ENCODE measurements around the gene WNT5A.

The WNT5A gene

DNA sequence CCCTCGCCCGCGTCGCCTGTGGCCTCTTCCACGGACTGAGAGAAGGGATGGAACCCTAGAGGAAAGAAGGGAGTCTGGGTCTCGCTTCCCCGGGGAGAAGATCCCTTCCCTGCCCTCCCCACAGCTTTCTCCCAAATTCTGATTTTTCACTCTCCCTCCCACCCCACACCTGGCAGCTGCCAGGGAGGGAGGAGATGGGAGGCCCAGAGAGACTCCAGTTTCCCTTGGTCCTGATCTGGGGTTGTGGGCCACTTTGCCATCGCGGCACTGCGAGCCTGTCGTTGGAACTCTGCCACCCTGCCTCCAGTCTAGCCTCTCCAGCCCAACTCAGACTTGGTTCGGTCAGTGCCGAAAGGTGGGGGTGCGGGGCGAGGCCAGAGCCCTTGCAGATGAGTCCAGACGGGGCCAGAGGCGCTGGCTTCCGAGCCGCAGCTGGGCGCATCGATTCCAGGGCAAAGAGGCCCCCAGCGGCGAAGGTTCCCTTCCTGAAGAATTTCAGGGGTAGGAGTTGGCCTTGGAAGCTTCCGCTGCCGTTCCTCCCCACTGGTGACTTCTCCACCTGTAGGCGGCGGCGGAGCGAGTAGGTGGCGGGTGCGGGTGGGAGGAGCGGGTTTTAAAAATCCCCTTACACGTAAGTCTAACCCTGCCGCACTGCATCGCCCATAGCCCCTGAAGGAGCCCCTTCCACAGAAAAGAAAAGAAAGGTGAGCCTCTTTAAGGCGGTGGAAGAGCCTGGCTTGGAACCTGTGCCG is 5.2 kb downstream of the WNT5A start:
- DNase-seq (ENCODE audit: low read depth), result no peak

- DNase-seq (ENCODE audit: low read depth), result no peak
These were observed 6.0 kb downstream of the WNT5A start for GRCh38 chr3:55480911-55481743.

DNA sequence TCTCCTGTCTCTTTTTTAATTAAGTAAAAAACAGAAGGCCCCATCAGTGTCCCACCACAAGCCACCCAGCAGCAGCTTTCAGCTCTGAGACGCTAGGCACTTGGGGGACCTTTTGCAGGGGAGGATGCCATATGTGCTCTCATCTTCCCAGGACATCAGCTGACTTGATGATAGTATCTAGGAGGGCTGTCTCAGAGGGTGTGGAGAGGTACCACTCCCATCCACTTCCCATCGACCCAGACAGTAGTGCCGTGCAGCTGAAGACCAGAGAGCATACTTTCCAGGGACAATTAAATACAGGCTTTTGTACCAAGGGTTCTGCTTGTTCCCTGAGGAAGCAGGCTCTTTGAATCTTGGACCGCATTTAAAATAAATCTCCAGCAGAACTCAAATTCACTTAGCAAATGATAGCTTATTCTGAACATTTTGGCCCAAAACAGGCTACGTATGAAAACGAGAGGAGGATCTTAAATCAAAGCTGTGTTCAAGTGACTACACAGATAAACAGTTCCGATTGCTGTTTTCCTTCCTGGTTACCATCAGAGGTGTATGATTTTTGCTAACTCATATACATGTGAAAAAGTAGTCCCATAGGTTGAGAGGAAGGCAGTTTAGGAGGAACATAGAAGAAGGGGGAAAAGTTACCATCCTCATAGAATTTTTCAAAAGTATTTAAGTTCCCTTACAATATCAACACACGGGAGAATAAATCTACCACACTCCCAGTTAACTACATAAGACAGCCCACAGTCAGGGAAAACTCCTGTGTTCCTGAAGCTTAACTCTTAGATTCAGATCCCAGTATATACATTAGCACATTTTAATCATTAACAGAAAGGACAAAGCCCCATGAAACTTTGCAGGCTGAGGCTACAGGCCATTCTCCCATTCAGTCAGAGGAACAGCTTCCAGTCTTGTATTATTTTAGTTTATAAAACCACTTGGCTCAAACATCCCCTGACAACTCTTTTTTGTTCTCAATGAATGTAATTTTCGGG is 9.5 kb downstream of the WNT5A start:
- no peak for DNase-seq (ENCODE audit: low read depth)

- no peak for DNase-seq (ENCODE audit: low read depth)
These were observed 10.6 kb downstream of the WNT5A start for GRCh38 chr3:55476515-55476914.

GRCh38 chr3:55474213-55474632 is 12.9 kb downstream of the WNT5A start:
- DNase-seq (ENCODE audit: low read depth), result no peak

DNA sequence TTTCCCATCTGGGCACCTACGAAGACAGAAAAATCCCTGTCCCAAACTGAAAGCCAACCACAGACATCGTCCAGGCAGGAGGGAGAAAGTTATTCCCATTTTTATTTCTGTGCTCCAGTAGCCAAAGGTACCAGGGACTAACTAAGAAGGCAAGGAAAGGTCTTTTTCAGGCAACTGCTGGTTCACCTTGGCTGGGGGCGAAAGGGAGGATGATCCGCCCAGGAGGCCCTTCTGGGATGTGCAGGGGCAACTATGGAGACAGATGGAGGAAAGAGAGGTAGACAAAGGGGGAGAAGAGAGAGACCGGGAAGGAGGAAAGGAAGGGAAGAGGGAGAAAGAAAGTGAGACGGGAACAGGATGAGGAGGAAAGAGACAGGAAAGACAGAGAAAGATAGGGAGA is 13.3 kb downstream of the WNT5A start:
- no peak for DNase-seq (ENCODE audit: low read depth)

DNA sequence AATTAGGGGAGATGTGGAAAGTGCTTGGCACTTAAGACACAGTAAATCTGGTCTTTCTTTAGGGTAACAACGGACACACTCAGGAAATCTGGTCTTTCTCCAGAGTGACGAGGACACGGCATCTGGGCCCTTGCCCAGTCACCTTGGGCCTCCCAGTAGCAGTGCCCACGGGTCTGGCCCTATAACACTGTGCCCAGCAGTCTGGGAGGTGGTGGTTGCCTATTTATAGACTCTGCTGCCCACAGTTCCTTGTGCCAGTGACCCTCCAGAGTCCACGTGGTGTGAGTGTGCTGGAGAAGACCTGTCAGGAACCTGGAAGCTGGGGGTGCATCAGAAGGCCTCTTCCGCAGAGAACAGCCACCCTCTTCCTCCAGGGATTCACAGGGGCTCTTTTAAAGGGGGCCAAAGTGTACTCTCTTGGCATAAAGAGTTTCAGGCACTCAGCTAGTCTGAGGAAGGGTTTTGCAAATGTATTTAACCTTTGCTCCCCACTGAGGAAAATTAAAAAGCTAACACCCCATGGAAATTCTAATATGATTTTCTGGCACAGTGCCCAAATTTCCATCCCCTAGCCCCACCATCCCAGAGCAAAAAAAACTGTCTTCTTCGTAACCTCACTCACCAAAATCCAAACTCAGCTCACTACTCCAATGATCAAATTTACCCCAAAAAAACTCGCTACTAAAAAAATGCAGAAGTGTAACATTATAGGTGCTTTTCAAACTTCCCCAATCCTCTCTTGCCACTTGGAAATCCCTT is 15.4 kb downstream of the WNT5A start:
- DNase-seq (ENCODE audit: low read depth), result no peak

DNA sequence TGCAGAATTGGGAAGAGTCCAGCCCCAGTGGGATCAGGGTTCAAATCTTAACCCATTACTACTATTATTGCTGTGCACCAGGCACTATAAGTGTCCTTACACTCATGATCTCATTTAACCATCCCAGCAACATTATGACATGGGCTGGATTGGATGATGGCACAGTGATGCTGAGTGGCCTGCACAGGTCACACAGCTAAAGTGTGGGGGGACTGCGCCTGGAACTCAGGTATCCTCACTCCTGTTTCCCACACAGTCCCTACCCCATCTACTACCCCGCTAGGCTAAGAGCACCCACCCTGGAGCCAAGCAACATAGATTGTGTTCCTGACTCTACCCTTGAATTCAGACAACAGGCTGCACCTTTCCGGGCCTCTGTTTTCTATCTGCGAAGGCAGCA is 16.0 kb downstream of the WNT5A start:
- no peak for DNase-seq (ENCODE audit: low read depth)

DNA sequence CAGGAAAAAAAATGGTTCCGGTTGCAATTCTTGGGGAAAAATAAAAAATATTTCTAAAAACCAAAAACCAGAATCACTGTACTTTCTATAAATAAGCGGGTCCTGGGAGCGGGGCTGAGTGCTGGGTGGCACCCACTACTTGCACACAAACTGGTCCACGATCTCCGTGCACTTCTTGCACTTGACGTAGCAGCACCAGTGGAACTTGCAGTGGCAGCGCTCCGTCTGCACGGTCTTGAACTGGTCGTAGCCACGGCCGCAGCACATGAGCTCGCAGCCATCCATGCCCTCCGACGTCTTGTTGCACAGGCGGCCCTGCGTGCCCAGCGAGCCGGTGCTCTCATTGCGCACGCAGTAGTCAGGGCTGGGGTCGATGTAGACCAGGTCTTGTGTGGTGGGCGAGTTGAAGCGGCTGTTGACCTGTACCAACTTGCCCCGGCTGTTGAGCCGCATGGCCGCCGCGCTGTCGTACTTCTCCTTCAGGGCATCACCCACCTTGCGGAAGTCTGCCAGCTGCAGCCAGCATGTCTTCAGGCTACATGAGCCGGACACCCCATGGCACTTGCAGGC is 17.1 kb downstream of the WNT5A start:
- no peak for DNase-seq (ENCODE audit: low read depth)

DNA sequence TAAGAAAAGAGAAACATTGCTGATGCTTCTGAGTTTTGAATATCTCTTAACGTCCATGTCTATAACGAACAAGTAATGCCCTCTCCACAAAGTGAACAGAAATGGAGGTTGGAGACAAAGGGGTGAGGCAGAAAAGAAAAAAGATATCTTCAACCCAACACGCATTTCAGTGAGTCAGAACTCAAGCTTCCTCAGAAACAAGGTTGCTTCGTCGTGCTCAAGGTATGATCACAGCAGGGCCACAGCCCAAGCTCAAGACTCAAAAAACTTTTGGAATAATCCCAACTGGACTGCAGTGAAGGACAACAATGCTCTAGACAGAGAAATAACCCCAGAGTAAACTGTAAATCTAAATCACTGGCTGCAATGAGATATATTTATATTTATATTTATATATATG is 18.9 kb downstream of the WNT5A start:
- no peak for DNase-seq (ENCODE audit: low read depth)

- DNase-seq (ENCODE audit: low read depth), result no peak
These were observed 20.0 kb downstream of the WNT5A start for GRCh38 chr3:55467099-55467498.

GRCh38 chr3:55466526-55466925 is 20.6 kb downstream of the WNT5A start:
- no peak for DNase-seq (ENCODE audit: low read depth)

GRCh38 chr3:55461896-55462295 is 25.2 kb downstream of the WNT5A start:
- no peak for DNase-seq (ENCODE audit: low read depth)

DNA sequence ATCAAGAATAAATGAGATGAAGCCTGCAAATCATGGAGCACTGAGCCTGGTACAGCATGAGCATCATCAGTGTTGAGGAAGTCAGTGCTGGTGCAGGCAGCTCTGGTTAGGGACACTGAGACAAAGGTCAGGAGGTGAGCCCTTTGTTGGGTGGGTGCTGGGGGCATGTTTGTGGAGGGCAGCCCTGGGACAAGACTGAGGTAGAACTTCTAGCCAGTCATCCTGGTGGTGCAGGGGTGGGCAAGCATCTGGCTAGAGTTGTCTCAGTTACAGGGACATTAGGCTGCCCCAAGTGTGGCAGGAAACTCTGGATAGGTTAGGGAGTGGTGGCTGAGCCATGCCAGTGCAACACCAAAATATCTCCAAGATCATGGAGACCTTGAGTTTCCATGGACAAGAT is 27.3 kb downstream of the WNT5A start:
- DNase-seq (ENCODE audit: low read depth), result no peak

- no peak for DNase-seq (ENCODE audit: low read depth)
These were observed 28.8 kb downstream of the WNT5A start for GRCh38 chr3:55458181-55458790.

DNA sequence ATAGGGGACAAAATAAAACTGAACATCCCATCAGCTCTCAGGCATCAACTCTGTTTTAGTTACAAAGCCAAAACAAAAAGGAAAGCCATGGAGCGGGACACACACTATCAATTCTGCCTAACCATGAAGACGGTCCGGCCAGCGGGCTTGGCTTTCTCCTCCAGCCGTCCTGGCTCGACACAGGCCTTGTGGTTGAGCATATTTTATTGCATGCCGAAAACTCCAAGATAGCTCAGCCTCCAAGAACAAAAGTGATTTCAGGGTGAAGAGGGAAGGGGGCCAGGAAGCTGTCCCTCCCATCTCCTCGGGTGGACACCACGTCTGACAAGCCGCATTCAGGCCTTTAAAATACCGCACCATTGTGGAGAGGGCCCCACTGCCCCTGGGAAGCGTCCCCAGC is 31.2 kb downstream of the WNT5A start:
- DNase-seq (ENCODE audit: low read depth), result no peak

DNA sequence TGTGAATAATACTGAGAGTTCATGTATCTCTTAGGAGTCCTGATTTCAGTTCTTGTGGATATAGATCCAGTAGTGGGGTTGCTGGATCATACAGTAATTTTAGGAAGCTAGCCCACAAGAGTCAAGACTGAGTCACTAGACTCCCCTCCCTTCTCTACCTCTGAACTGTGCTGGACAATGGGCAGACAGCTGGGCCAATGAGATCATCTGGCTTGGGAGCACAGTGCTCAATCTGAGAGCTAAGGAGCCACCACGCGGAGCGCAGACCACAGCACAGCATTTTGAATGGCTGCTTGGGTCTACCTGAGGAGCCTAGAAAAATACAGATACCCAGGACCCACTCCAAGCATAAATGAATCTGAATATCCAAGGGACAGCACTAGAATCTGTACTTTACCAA is 32.5 kb downstream of the WNT5A start:
- no peak for DNase-seq (ENCODE audit: low read depth)

DNA sequence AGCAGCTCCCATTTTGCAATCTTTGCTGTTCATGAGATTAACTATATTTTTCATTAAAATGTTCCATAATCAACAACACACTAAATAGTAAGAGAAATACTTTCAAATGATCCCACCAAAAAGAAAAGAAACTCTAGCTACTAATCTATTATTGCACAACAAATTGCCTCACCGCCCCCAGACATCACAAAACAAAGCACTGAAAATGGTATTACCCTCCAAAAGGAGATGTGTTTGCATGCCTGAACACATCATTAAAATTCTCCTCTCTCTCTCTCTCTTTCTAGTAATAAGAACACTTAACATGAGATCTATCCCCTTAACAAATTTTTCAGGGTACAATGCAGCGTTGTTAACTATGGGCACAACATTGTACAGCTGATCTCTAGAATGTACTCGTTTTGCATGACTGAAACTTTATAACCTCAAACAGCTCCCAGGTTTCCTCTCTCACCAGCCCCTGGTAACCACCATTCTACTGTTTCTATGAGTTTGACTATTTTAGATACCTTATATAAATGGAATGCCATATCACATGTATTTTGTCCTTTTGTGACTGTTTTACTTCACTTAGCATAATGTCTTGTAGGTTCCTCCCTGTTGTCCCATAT is 33.1 kb downstream of the WNT5A start:
- DNase-seq (ENCODE audit: low read depth), result no peak

GRCh38 chr3:55452886-55453285 is 34.2 kb downstream of the WNT5A start:
- DNase-seq (ENCODE audit: low read depth), result no peak

GRCh38 chr3:55449527-55449926 is 37.6 kb downstream of the WNT5A start:
- no peak for DNase-seq (ENCODE audit: low read depth)

All from T-helper 22 cell (primary cell).